Measurements from ENCODE around the gene CXCR3.

CXCR3 gene

DNA sequence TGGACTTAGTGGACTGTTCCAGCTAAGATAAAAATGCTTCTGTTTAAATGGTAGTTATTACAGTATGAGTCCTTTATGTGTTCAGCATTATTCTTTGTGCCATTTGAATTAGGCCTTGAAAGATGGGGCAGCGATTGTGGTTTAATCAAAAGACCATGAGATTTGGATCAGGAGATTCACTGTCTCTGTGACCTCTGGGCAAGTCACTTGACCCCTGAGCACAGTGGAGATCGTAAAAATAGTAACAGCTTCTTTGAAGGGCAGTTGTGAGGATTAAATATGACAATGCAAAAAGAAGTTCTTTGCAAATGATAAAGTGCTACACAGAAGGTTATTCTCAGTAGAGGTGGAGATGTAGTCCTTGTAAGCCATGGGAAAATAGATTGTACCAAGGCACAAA lies 10.8 kb downstream of the CXCR3 start (continued):
- TF ChIP-seq, protein P1, sequence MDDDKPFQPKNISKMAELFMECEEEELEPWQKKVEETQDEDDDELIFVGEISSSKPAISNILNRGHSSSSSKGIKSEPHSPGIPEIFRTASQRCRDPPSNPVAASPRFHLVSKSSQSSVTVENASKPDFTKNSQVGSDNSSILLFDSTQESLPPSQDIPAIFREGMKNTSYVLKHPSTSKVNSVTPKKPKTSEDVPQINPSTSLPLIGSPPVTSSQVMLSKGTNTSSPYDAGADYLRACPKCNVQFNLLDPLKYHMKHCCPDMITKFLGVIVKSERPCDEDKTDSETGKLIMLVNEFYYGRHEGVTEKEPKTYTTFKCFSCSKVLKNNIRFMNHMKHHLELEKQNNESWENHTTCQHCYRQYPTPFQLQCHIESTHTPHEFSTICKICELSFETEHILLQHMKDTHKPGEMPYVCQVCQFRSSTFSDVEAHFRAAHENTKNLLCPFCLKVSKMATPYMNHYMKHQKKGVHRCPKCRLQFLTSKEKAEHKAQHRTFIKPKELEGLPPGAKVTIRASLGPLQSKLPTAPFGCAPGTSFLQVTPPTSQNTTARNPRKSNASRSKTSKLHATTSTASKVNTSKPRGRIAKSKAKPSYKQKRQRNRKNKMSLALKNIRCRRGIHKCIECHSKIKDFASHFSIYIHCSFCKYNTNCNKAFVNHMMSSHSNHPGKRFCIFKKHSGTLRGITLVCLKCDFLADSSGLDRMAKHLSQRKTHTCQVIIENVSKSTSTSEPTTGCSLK (tag by site-specific recombination; IDR thresholded peaks at IDR 0.05) = no peak
- TF ChIP-seq ZNF121 (tag by site-specific recombination; IDR thresholded peaks at IDR 0.05) (no peak), YY2 (tag by site-specific recombination; IDR thresholded peaks at IDR 0.05) (no peak)
- TF ChIP-seq, protein P2, sequence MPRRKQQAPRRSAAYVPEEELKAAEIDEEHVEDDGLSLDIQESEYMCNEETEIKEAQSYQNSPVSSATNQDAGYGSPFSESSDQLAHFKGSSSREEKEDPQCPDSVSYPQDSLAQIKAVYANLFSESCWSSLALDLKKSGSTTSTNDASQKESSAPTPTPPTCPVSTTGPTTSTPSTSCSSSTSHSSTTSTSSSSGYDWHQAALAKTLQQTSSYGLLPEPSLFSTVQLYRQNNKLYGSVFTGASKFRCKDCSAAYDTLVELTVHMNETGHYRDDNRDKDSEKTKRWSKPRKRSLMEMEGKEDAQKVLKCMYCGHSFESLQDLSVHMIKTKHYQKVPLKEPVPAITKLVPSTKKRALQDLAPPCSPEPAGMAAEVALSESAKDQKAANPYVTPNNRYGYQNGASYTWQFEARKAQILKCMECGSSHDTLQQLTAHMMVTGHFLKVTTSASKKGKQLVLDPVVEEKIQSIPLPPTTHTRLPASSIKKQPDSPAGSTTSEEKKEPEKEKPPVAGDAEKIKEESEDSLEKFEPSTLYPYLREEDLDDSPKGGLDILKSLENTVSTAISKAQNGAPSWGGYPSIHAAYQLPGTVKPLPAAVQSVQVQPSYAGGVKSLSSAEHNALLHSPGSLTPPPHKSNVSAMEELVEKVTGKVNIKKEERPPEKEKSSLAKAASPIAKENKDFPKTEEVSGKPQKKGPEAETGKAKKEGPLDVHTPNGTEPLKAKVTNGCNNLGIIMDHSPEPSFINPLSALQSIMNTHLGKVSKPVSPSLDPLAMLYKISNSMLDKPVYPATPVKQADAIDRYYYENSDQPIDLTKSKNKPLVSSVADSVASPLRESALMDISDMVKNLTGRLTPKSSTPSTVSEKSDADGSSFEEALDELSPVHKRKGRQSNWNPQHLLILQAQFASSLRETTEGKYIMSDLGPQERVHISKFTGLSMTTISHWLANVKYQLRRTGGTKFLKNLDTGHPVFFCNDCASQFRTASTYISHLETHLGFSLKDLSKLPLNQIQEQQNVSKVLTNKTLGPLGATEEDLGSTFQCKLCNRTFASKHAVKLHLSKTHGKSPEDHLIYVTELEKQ (tag by site-specific recombination; IDR thresholded peaks at IDR 0.05; ENCODE audit: borderline replicate concordance) = no peak
- TF ChIP-seq, protein P3, sequence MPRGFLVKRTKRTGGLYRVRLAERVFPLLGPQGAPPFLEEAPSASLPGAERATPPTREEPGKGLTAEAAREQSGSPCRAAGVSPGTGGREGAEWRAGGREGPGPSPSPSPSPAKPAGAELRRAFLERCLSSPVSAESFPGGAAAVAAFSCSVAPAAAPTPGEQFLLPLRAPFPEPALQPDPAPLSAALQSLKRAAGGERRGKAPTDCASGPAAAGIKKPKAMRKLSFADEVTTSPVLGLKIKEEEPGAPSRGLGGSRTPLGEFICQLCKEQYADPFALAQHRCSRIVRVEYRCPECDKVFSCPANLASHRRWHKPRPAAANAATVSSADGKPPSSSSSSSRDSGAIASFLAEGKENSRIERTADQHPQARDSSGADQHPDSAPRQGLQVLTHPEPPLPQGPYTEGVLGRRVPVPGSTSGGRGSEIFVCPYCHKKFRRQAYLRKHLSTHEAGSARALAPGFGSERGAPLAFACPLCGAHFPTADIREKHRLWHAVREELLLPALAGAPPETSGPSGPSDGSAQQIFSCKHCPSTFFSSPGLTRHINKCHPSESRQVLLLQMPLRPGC (tag by site-specific recombination; IDR thresholded peaks at IDR 0.05) = no peak
- TF ChIP-seq, protein P4, sequence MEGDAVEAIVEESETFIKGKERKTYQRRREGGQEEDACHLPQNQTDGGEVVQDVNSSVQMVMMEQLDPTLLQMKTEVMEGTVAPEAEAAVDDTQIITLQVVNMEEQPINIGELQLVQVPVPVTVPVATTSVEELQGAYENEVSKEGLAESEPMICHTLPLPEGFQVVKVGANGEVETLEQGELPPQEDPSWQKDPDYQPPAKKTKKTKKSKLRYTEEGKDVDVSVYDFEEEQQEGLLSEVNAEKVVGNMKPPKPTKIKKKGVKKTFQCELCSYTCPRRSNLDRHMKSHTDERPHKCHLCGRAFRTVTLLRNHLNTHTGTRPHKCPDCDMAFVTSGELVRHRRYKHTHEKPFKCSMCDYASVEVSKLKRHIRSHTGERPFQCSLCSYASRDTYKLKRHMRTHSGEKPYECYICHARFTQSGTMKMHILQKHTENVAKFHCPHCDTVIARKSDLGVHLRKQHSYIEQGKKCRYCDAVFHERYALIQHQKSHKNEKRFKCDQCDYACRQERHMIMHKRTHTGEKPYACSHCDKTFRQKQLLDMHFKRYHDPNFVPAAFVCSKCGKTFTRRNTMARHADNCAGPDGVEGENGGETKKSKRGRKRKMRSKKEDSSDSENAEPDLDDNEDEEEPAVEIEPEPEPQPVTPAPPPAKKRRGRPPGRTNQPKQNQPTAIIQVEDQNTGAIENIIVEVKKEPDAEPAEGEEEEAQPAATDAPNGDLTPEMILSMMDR (tag by site-specific recombination; IDR thresholded peaks at IDR 0.05) = no peak

DNA sequence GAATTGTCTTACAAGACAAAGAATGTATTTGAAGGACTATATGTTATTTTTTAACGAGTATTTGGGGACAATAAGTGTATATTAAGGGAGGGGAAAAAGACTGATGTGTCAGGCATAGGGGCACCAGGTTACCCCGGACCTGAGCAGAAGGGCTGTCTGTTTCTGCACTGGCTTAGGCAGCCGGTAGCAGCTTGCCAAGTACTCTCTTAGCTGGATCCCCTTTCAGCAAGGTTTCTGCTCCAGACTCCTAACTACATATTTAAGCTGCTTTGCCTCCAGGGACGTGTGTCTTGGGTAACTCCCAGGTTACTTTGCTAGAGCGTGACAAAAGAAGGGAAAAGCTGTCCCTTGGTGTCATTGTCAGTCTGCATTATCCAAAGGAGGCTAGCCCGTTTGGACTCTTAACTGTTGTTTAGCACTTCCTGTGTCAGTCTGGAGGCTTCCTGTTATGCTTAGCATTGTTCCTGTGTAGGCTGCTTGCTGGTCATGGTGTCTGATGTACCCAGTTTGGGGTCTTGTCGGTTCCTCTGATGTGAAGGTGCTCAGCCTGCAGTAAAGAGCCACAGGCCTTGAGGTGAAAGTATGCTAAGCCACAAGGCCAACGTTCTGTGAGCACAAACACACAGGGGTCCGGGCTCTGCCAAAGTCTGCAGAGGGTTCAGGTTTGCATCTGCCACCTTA lies 11.6 kb downstream of the CXCR3 start:
- peaks cover 0 to 52% of the 10 kb centered on the region in 2 experiments; a peak in 2 of 3 replicates for H3K36me3 ChIP-seq (ENCODE audit: control insufficient read depth in 2 of 2, insufficient read depth in 1 of 2, low read length in 2 of 2)
- CTCF ChIA-PET = no interaction called here
- H3K9me3 ChIP-seq (ENCODE audit: control insufficient read depth, insufficient read depth, low read depth, low read length) = no peaks in the 10 kb centered on the region; the same call in 1 of the 2 replicates
- H3K4me1 ChIP-seq (ENCODE audit: control insufficient read depth, insufficient read depth, low read length) = no peaks in the 10 kb centered on the region
- no peak overlapping the region for H3K27ac ChIP-seq (ENCODE audit: extremely low read depth, low read depth, low read length)
- POLR2A ChIA-PET = no interaction called here
- H3K4me3 ChIP-seq (ENCODE audit: low read depth, low read length) = no peak overlapping the region
- TF ChIP-seq, protein P5, sequence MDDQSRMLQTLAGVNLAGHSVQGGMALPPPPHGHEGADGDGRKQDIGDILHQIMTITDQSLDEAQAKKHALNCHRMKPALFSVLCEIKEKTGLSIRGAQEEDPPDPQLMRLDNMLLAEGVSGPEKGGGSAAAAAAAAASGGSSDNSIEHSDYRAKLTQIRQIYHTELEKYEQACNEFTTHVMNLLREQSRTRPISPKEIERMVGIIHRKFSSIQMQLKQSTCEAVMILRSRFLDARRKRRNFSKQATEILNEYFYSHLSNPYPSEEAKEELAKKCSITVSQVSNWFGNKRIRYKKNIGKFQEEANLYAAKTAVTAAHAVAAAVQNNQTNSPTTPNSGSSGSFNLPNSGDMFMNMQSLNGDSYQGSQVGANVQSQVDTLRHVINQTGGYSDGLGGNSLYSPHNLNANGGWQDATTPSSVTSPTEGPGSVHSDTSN (CRISPR knock-in tag; IDR thresholded peaks at IDR 0.05) = no peak
- TF ChIP-seq OVOL3 (tag by site-specific recombination; IDR thresholded peaks at IDR 0.05) = no peak
- TF ChIP-seq IKZF3 (tag by site-specific recombination; IDR thresholded peaks at IDR 0.05) = no peak
- no peak for TF ChIP-seq ZNF510 (tag by site-specific recombination; IDR thresholded peaks at IDR 0.05; ENCODE audit: insufficient replicate concordance)
- no peak for TF ChIP-seq ZNF585B (tag by site-specific recombination; IDR thresholded peaks at IDR 0.05)
- TF ChIP-seq, protein P6, sequence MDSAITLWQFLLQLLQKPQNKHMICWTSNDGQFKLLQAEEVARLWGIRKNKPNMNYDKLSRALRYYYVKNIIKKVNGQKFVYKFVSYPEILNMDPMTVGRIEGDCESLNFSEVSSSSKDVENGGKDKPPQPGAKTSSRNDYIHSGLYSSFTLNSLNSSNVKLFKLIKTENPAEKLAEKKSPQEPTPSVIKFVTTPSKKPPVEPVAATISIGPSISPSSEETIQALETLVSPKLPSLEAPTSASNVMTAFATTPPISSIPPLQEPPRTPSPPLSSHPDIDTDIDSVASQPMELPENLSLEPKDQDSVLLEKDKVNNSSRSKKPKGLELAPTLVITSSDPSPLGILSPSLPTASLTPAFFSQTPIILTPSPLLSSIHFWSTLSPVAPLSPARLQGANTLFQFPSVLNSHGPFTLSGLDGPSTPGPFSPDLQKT (IDR thresholded peaks at IDR 0.05; ENCODE audit: borderline replicate concordance, low read depth, low read length) = no peak
- no peak for TF ChIP-seq ZNF140 (tag by site-specific recombination; IDR thresholded peaks at IDR 0.05)
- no peak for TF ChIP-seq KLF16 (tag by site-specific recombination; IDR thresholded peaks at IDR 0.05)
- TF ChIP-seq, protein P7, sequence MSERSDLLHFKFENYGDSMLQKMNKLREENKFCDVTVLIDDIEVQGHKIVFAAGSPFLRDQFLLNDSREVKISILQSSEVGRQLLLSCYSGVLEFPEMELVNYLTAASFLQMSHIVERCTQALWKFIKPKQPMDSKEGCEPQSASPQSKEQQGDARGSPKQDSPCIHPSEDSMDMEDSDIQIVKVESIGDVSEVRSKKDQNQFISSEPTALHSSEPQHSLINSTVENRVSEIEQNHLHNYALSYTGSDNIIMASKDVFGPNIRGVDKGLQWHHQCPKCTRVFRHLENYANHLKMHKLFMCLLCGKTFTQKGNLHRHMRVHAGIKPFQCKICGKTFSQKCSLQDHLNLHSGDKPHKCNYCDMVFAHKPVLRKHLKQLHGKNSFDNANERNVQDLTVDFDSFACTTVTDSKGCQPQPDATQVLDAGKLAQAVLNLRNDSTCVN (tag by site-specific recombination; optimal IDR thresholded peaks at IDR 0.05) = no peak
- no peak for TF ChIP-seq ZNF837 (tag by site-specific recombination; IDR thresholded peaks at IDR 0.05)
- TF ChIP-seq ZNF501 (tag by site-specific recombination; IDR thresholded peaks at IDR 0.05) = no peak
- no peak for TF ChIP-seq ZBTB1 (tag by site-specific recombination; IDR thresholded peaks at IDR 0.05)
- TF ChIP-seq FEZF1 (tag by site-specific recombination; IDR thresholded peaks at IDR 0.05) = no peak
- TF ChIP-seq, protein P8, sequence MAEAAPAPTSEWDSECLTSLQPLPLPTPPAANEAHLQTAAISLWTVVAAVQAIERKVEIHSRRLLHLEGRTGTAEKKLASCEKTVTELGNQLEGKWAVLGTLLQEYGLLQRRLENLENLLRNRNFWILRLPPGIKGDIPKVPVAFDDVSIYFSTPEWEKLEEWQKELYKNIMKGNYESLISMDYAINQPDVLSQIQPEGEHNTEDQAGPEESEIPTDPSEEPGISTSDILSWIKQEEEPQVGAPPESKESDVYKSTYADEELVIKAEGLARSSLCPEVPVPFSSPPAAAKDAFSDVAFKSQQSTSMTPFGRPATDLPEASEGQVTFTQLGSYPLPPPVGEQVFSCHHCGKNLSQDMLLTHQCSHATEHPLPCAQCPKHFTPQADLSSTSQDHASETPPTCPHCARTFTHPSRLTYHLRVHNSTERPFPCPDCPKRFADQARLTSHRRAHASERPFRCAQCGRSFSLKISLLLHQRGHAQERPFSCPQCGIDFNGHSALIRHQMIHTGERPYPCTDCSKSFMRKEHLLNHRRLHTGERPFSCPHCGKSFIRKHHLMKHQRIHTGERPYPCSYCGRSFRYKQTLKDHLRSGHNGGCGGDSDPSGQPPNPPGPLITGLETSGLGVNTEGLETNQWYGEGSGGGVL (tag by site-specific recombination; IDR thresholded peaks at IDR 0.05) = no peak
- TF ChIP-seq ZNF473 (tag by site-specific recombination; IDR thresholded peaks at IDR 0.05) = no peak
